H1 (cell line): ENCODE measurements around the gene USE1. TPM values are rescaled to one million over a fixed set of nuclear protein-coding genes. Genes with fewer than 3 reads are reported as not detected.

Experiments used
- CTCF ChIA-PET: fragments of 300-600 bp; sonication (Branson Sonifier 250); formaldehyde crosslinking; loops from one replicate; lab custom pipeline; 2021; ENCODE audit not compliant: partially characterized antibody; lab: Charles Lee
- POLR2A ChIA-PET: fragments of 300-600 bp; sonication (Branson Sonifier 250); formaldehyde crosslinking; loops from one replicate; lab custom pipeline; 2021; ENCODE audit warnings: inconsistent platforms; ENCODE audit not compliant: partially characterized antibody; lab: Charles Lee
- DNase-seq, 2 experiments: peaks; one replicate each; pipeline versions ENCODE4 v3.0.0 to v3.0.0-alpha.2; 2010 to 2022; ENCODE audit warnings: low spot score in 2 of 2, low read depth in 1 of 2, mixed read lengths in 1 of 2
- FAIRE-seq: peaks from 2 replicates; lab custom pipeline; 2011; peaks lifted over from hg19 to GRCh38; lab: Jason Lieb, UNC
- H2AFZ ChIP-seq: 2 replicates; pipeline ENCODE4 v1.8.1; 2012; ENCODE audit warnings: low read length, inconsistent platforms
- H2AK5ac ChIP-seq: 2 replicates; pipeline ENCODE4 v1.6.1; 2013; ENCODE audit warnings: low read depth, low read length
- H2BK120ac ChIP-seq: replicated peaks from 2 replicates; pipeline ENCODE3; 2013; ENCODE audit warnings: low read depth, low read length, inconsistent platforms
- H2BK12ac ChIP-seq: 2 replicates; pipeline ENCODE4 v1.6.1; 2013; ENCODE audit warnings: low read depth, low read length
- H2BK15ac ChIP-seq: 2 replicates; pipeline ENCODE4 v1.6.1; 2013; ENCODE audit warnings: low read length
- H2BK20ac ChIP-seq: 2 replicates; pipeline ENCODE4 v1.6.1; 2013; ENCODE audit warnings: low read length
- H2BK5ac ChIP-seq: 2 replicates; pipeline ENCODE4 v1.6.1; 2013; ENCODE audit warnings: low read depth, low read length
- H3K14ac ChIP-seq: 2 replicates; pipeline ENCODE4 v1.6.1; 2013; ENCODE audit warnings: inconsistent platforms; ENCODE audit not compliant: insufficient read length
- H3K18ac ChIP-seq: 2 replicates; pipeline ENCODE4 v1.6.1; 2013; ENCODE audit warnings: low read length; ENCODE audit errors: extremely low read depth
- H3K23ac ChIP-seq: 2 replicates; pipeline ENCODE4 v1.6.1; 2013; ENCODE audit warnings: inconsistent platforms; ENCODE audit not compliant: insufficient read length
- H3K23me2 ChIP-seq: 2 replicates; pipeline ENCODE4 v1.6.1; 2013; ENCODE audit warnings: low read depth, low read length
- H3K27ac ChIP-seq: 2 replicates; pipeline ENCODE4 v1.6.1; 2011; ENCODE audit warnings: low read depth, low read length, inconsistent platforms
- H3K27me3 ChIP-seq, 4 experiments: replicated peaks in 1 of 4; 1 replicate in 1 of 4; 2 replicates in 3 of 4; pipeline versions ENCODE4 v1.6.1 to v1.8.1; 2011 to 2013; ENCODE audit warnings: low read length in 3 of 4, mild to moderate bottlenecking in 3 of 4, inconsistent platforms in 2 of 4, mixed read lengths in 2 of 4, moderate library complexity in 1 of 4; ENCODE audit not compliant: control insufficient read depth in 3 of 4, insufficient read depth in 3 of 4; ENCODE audit errors: extremely low read depth in 1 of 4
- H3K36me3 ChIP-seq, 4 experiments: 2 replicates each; pipeline versions ENCODE4 v1.6.1 to v1.8.1; 2011 to 2013; ENCODE audit warnings: mild to moderate bottlenecking in 4 of 4, low read length in 3 of 4, moderate library complexity in 2 of 4, control low read depth in 1 of 4, inconsistent platforms in 1 of 4; ENCODE audit not compliant: insufficient read depth in 4 of 4, control insufficient read depth in 2 of 4
- H3K4ac ChIP-seq: replicated peaks from 2 replicates; pipeline ENCODE3; 2013; ENCODE audit warnings: low read length, low read depth, mixed read lengths, inconsistent platforms; ENCODE audit not compliant: insufficient read length
- H3K4me1 ChIP-seq, 4 experiments: replicated peaks in 1 of 4; 1 replicate in 1 of 4; 2 replicates in 3 of 4; pipeline versions ENCODE4 v1.6.1 to v1.8.1; 2011 to 2013; ENCODE audit warnings: low read length in 3 of 4, inconsistent platforms in 2 of 4, mixed read lengths in 1 of 4; ENCODE audit not compliant: insufficient read depth in 4 of 4, control insufficient read depth in 3 of 4
- H3K4me2 ChIP-seq, 2 experiments: 2 replicates each; pipeline versions ENCODE4 v1.6.1 to v1.8.1; 2011 to 2013; ENCODE audit warnings: low read depth in 2 of 2, low read length in 2 of 2, control low read depth in 1 of 2, inconsistent platforms in 1 of 2, mild to moderate bottlenecking in 1 of 2; ENCODE audit not compliant: insufficient read depth in 1 of 2
- H3K4me3 ChIP-seq, 4 experiments: fragments of 200-600, 300-600 bp in 1 of 4; sonication (generic), shearing (Covaris generic), sonication (Bioruptor Twin) in 1 of 4; 2 replicates each; pipeline versions ENCODE4 v1.5.1 to v1.8.1; 2011 to 2016; ENCODE audit warnings: low read length in 4 of 4, low read depth in 3 of 4, control low read depth in 2 of 4, inconsistent platforms in 2 of 4, mild to moderate bottlenecking in 2 of 4, mixed read lengths in 1 of 4, moderate library complexity in 1 of 4; ENCODE audit not compliant: insufficient read depth in 2 of 4; ENCODE audit errors: extremely low read depth in 1 of 4
- H3K56ac ChIP-seq: replicated peaks from 2 replicates; pipeline ENCODE3; 2013; ENCODE audit warnings: low read depth, mild to moderate bottlenecking, mixed read lengths, low read length, inconsistent platforms; ENCODE audit not compliant: insufficient read length
- H3K79me1 ChIP-seq: 2 replicates; pipeline ENCODE4 v1.6.1; 2013; ENCODE audit warnings: low read depth, low read length, control low read depth
- H3K79me2 ChIP-seq, 2 experiments: 2 replicates each; pipeline versions ENCODE4 v1.6.1 to v1.8.1; 2012 to 2013; ENCODE audit warnings: low read length in 2 of 2, mild to moderate bottlenecking in 2 of 2, inconsistent platforms in 1 of 2; ENCODE audit not compliant: insufficient read depth in 2 of 2, control insufficient read depth in 1 of 2
- H3K9ac ChIP-seq, 4 experiments: replicated peaks in 1 of 4; 1 replicate in 1 of 4; 2 replicates in 3 of 4; pipeline versions ENCODE4 v1.6.1 to v1.8.1; 2011 to 2013; ENCODE audit warnings: low read depth in 3 of 4, low read length in 3 of 4, control low read depth in 2 of 4, mild to moderate bottlenecking in 2 of 4, moderate library complexity in 2 of 4, inconsistent platforms in 1 of 4; ENCODE audit errors: extremely low read depth in 1 of 4
- H3K9me3 ChIP-seq, 2 experiments: 2 replicates each; pipeline versions ENCODE4 v1.6.1 to v1.8.1; 2012 to 2013; ENCODE audit warnings: mild to moderate bottlenecking in 2 of 2, moderate library complexity in 2 of 2, control low read depth in 1 of 2, inconsistent platforms in 1 of 2, low read depth in 1 of 2, low read length in 1 of 2, mixed read lengths in 1 of 2; ENCODE audit not compliant: insufficient read depth in 2 of 2
- H4K20me1 ChIP-seq, 2 experiments: replicated peaks in 1 of 2; 2 replicates each; pipeline versions ENCODE3 to v1.8.1; 2011 to 2013; ENCODE audit warnings: inconsistent platforms in 2 of 2, low read length in 2 of 2, mild to moderate bottlenecking in 1 of 2; ENCODE audit not compliant: insufficient read depth in 2 of 2, control insufficient read depth in 1 of 2
- H4K5ac ChIP-seq: 2 replicates; pipeline ENCODE4 v1.6.1; 2013; ENCODE audit warnings: low read length, low read depth, mixed read lengths, inconsistent platforms; ENCODE audit not compliant: insufficient read length
- H4K8ac ChIP-seq: 2 replicates; pipeline ENCODE4 v1.8.0; 2013; ENCODE audit warnings: mild to moderate bottlenecking, moderate library complexity, low read length, inconsistent platforms; ENCODE audit not compliant: insufficient read depth; ENCODE audit errors: extremely low read depth
- H4K91ac ChIP-seq: replicated peaks from 2 replicates; pipeline ENCODE3; 2013; ENCODE audit warnings: low read length, mixed read lengths, inconsistent platforms; ENCODE audit not compliant: insufficient read length
- BCL11A ChIP-seq, 2 experiments: IDR thresholded peaks; one replicate each; pipeline ENCODE4 v1.6.1; 2011; ENCODE audit warnings: low read depth in 2 of 2, low read length in 2 of 2, mild to moderate bottlenecking in 2 of 2
- CBX5 ChIP-seq: fragments of 300-800, 300-1000 bp; sonication (generic); IDR thresholded peaks from 2 replicates; pipeline ENCODE4 v1.7.1; 2016; ENCODE audit warnings: antibody characterized with exemption, low read length, low read depth
- EZH2 ChIP-seq: fragments of 200-600 bp; sonication (generic); IDR thresholded peaks from 2 replicates; pipeline ENCODE4 v1.7.1; 2012; ENCODE audit warnings: low read depth, mild to moderate bottlenecking, moderate library complexity, low read length, inconsistent platforms; ENCODE audit not compliant: severe bottlenecking
- MAFK ChIP-seq: IDR thresholded peaks from 2 replicates; pipeline ENCODE4 v1.6.1; 2012; ENCODE audit warnings: low read depth, mild to moderate bottlenecking, improper control_type of control experiment, low read length
- NANOG ChIP-seq: IDR thresholded peaks from 2 replicates; pipeline ENCODE4 v1.6.1; 2011; ENCODE audit warnings: low read length, low read depth, mild to moderate bottlenecking, inconsistent platforms; ENCODE audit not compliant: insufficient read depth, poor library complexity, severe bottlenecking
- PHF8 ChIP-seq: fragments of 200-600 bp; sonication (generic); conservative IDR thresholded peaks from 2 replicates; pipeline ENCODE4 v1.7.1; 2012; ENCODE audit warnings: low read depth, mild to moderate bottlenecking, inconsistent platforms, low read length, moderate library complexity
- POLR2AphosphoS5 ChIP-seq: IDR thresholded peaks from 2 replicates; pipeline ENCODE4 v1.6.1; 2011; ENCODE audit warnings: low read depth, low read length
- TAF1 ChIP-seq: IDR thresholded peaks from 2 replicates; pipeline ENCODE4 v1.6.1; 2011; ENCODE audit warnings: mild to moderate bottlenecking, low read depth, low read length
- WGBS, 2 experiments: shearing (Covaris generic) in 1 of 2; methylation state at CpG; one replicate each; pipeline versions ENCODE4 v1.1.6 to v1.1.7; 2013 to 2015; ENCODE audit warnings: low lambda C conversion rate in 2 of 2, mixed read lengths in 2 of 2, inconsistent platforms in 1 of 2, low coverage in 1 of 2, missing lambda C conversion rate in 1 of 2; ENCODE audit not compliant: insufficient replicate concordance in 2 of 2, insufficient coverage in 1 of 2, insufficient read length in 1 of 2; ENCODE audit errors: extremely low coverage in 1 of 2, missing lambda C conversion rate in 1 of 2; 5-methylcytosine and 5-hydroxymethylcytosine counted together
- polyA plus RNA-seq, 7 experiments: library from polyadenylated mRNA; depleted of rRNA in 3 of 7; stranded (reverse) in 5 of 7; unstranded in 2 of 7; fragments of >200 nt in 5 of 7; fragments of 200-250 nt in 2 of 7; gene quantifications; 1 replicate in 5 of 7; 2 replicates in 1 of 7; 4 replicates in 1 of 7; pipeline versions ENCODE4 v1.2.1 to v1.2.3, GENCODE V29; 2011 to 2013; ENCODE audit warnings: missing spikeins in 2 of 7, mixed read lengths in 2 of 7
- total RNA-seq: library from RNA; stranded (reverse); fragmentation: NEBNext Ultra II Directional; extraction: Animal tissue kit (Norgen Biotek cat#: 25700); gene quantifications from 2 replicates; pipeline ENCODE4 v1.2.1, GENCODE V29; 2021

The USE1 gene
- total and polyA plus RNA-seq, 2 of the 8 experiments (the other 6 are each of a cell fraction or from before 2014, with no cell fraction given), result 8.7 to 13.9 TPM

DNA sequence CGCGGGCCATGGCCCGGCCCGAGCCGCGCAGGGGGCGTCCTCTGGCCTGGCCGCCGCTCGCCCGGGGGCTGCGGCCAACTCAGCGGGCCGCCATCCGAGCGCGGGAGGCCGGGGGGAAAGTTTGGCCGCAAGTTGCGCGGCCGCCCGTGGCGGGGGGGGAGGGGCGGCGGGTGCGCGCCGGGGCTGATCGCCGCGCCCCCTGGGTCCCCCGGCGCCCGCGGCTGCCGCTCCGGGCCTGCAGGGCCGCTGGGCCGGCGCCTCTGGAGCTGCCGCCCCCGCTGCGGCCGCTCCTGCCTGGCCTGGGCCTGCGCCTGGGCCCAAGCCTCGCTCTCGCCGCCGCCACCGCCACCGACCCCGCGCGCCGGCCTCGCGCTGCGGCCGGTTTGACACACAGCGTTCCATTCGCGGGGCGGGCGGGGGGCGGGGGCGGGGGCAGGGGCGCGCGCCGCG is 30.4 kb downstream of the USE1 start, which contains the start of gene NR2F6:
NR2F6 (minus strand) TSS at position 385 of the 450 bp plus-strand sequence. CDS start 699 bp downstream, outside the sequence.
- Histone ChIP-seq H2BK5ac (peak within 1 kb of the TSS; percentile 91; the same call in 1 of the 2 replicates), H3K9me3 (no peaks in the 10 kb centered on the region), H3K4me3 (peak within 1 kb of the TSS; percentile 68 to 83 (median 78)), H2BK15ac (no peak within 1 kb of the TSS; the same call in 1 of the 2 replicates), H4K20me1 (peaks cover 12 to 13% of the 10 kb centered on the region in 2 experiments), H2AK5ac (no peak within 1 kb of the TSS), H4K8ac (peak within 1 kb of the TSS; percentile 97), H3K23me2 (peaks cover 2% of the 10 kb centered on the region; the same call in 1 of the 2 replicates), H2AFZ (no peak within 1 kb of the TSS), H3K4me1 (peaks cover 3 to 34% (median 25%) of the 10 kb centered on the region in 4 experiments), H2BK120ac (peak within 1 kb of the TSS; percentile 72), H3K18ac (peak within 1 kb of the TSS; percentile 87), H3K79me2 (peaks cover 26 to 47% of the 10 kb centered on the region in 2 experiments; a peak in 3 of 4 replicates), H3K4ac (peak within 1 kb of the TSS; percentile 92), H2BK20ac (0 out of 2 replicates have a peak within 1 kb of the TSS, but pooled peaks have one; percentile 48), H3K27me3 (no peaks in the 10 kb centered on the region), H4K5ac (peak within 1 kb of the TSS; percentile 95), H2BK12ac (peak within 1 kb of the TSS; percentile 80; the same call in 1 of the 2 replicates), H3K27ac (peak within 1 kb of the TSS; percentile 92; the same call in 1 of the 2 replicates), H4K91ac (peak within 1 kb of the TSS; percentile 75), H3K36me3 (no peaks in the 10 kb centered on the region; a peak in 2 of 8 replicates), H3K4me2 (peak within 1 kb of the TSS; percentile 74 to 94), H3K9ac (peak within 1 kb of the TSS; percentile 0 to 71 (median 66); a peak in 6 of 7 replicates), H3K79me1 (peaks cover 12% of the 10 kb centered on the region), H3K56ac (peak within 1 kb of the TSS; percentile 96), H3K23ac (no peak within 1 kb of the TSS), H3K14ac (no peak within 1 kb of the TSS)
- 4% methylated on average over 14 of the region's 72 CpGs; no CpG with 5 or more reads in 1 of the 2 experiments for WGBS, 2 experiments
- POLR2A ChIA-PET, result interaction anchor here (6.4 kb wide), 1 partner anchor 15 kb away, joined by 118 read pairs; the partner anchor contains the start of gene OCEL1
- CTCF ChIA-PET, result interaction anchor here (1.4 kb wide), 1 partner anchor 21 kb away, joined by 3 read pairs; the partner anchor contains the start of gene BABAM1
- DNase-seq (no peak), FAIRE-seq (no peak)
- TF ChIP-seq PHF8 (0 out of 2 replicates have a peak, but pooled peaks have one; percentile 3), POLR2AphosphoS5 (0 out of 2 replicates have a peak, but pooled peaks have one; percentile 32), CBX5 (no peak), TAF1 (0 out of 2 replicates have a peak, but pooled peaks have one; percentile 23), EZH2 (no peak), MAFK (no peak), NANOG (no peak), BCL11A (IDR thresholded peaks at IDR 0.05; ENCODE audit: low read depth in 2 of 2, low read length in 2 of 2) (no peak)
